ENCODE results near the gene MAP3K13.

GRCh38 chr3:185316740-185317412 lies 46.1 kb upstream of the MAP3K13 start:
- no peak for TF ChIP-seq CTCF (IDR thresholded peaks at IDR 0.05; ENCODE audit: insufficient read depth, low read depth, low read length)
- no peak for TF ChIP-seq EZH2 (IDR thresholded peaks at IDR 0.05; ENCODE audit: insufficient read depth, low read length)

Measured in astrocyte (in vitro differentiated cells and primary cell).